H1 (cell line): ENCODE measurements around the gene AP1M2. TPM values are rescaled to one million over a fixed set of nuclear protein-coding genes. Genes with fewer than 3 reads are reported as not detected.
"Not testable (repeated sequence)": the region's sequence is repeated elsewhere in the genome, so short reads cannot be mapped to it uniquely, and the experiment has no call there.

Source experiments
- CTCF ChIA-PET: fragments of 300-600 bp; sonication (Branson Sonifier 250); formaldehyde crosslinking; loops from one replicate; lab custom pipeline; 2021; ENCODE audit not compliant: partially characterized antibody; lab: Charles Lee
- POLR2A ChIA-PET: fragments of 300-600 bp; sonication (Branson Sonifier 250); formaldehyde crosslinking; loops from one replicate; lab custom pipeline; 2021; ENCODE audit warnings: inconsistent platforms; ENCODE audit not compliant: partially characterized antibody; lab: Charles Lee
- DNase-seq, 2 experiments: peaks; one replicate each; pipeline versions ENCODE4 v3.0.0 to v3.0.0-alpha.2; 2010 to 2022; ENCODE audit warnings: low spot score in 2 of 2, low read depth in 1 of 2, mixed read lengths in 1 of 2
- FAIRE-seq: peaks from 2 replicates; lab custom pipeline; 2011; peaks lifted over from hg19 to GRCh38; lab: Jason Lieb, UNC
- H2AFZ ChIP-seq: 2 replicates; pipeline ENCODE4 v1.8.1; 2012; ENCODE audit warnings: low read length, inconsistent platforms
- H2AK5ac ChIP-seq: 2 replicates; pipeline ENCODE4 v1.6.1; 2013; ENCODE audit warnings: low read depth, low read length
- H2BK120ac ChIP-seq: replicated peaks from 2 replicates; pipeline ENCODE3; 2013; ENCODE audit warnings: low read depth, low read length, inconsistent platforms
- H2BK12ac ChIP-seq: 2 replicates; pipeline ENCODE4 v1.6.1; 2013; ENCODE audit warnings: low read depth, low read length
- H2BK15ac ChIP-seq: 2 replicates; pipeline ENCODE4 v1.6.1; 2013; ENCODE audit warnings: low read length
- H2BK20ac ChIP-seq: 2 replicates; pipeline ENCODE4 v1.6.1; 2013; ENCODE audit warnings: low read length
- H2BK5ac ChIP-seq: 2 replicates; pipeline ENCODE4 v1.6.1; 2013; ENCODE audit warnings: low read depth, low read length
- H3K14ac ChIP-seq: 2 replicates; pipeline ENCODE4 v1.6.1; 2013; ENCODE audit warnings: inconsistent platforms; ENCODE audit not compliant: insufficient read length
- H3K18ac ChIP-seq: 2 replicates; pipeline ENCODE4 v1.6.1; 2013; ENCODE audit warnings: low read length; ENCODE audit errors: extremely low read depth
- H3K23ac ChIP-seq: 2 replicates; pipeline ENCODE4 v1.6.1; 2013; ENCODE audit warnings: inconsistent platforms; ENCODE audit not compliant: insufficient read length
- H3K23me2 ChIP-seq: 2 replicates; pipeline ENCODE4 v1.6.1; 2013; ENCODE audit warnings: low read depth, low read length
- H3K27ac ChIP-seq: 2 replicates; pipeline ENCODE4 v1.6.1; 2011; ENCODE audit warnings: low read depth, low read length, inconsistent platforms
- H3K27me3 ChIP-seq, 4 experiments: replicated peaks in 1 of 4; 1 replicate in 1 of 4; 2 replicates in 3 of 4; pipeline versions ENCODE4 v1.6.1 to v1.8.1; 2011 to 2013; ENCODE audit warnings: low read length in 3 of 4, mild to moderate bottlenecking in 3 of 4, inconsistent platforms in 2 of 4, mixed read lengths in 2 of 4, moderate library complexity in 1 of 4; ENCODE audit not compliant: control insufficient read depth in 3 of 4, insufficient read depth in 3 of 4; ENCODE audit errors: extremely low read depth in 1 of 4
- H3K36me3 ChIP-seq, 4 experiments: 2 replicates each; pipeline versions ENCODE4 v1.6.1 to v1.8.1; 2011 to 2013; ENCODE audit warnings: mild to moderate bottlenecking in 4 of 4, low read length in 3 of 4, moderate library complexity in 2 of 4, control low read depth in 1 of 4, inconsistent platforms in 1 of 4; ENCODE audit not compliant: insufficient read depth in 4 of 4, control insufficient read depth in 2 of 4
- H3K4ac ChIP-seq: replicated peaks from 2 replicates; pipeline ENCODE3; 2013; ENCODE audit warnings: low read length, low read depth, mixed read lengths, inconsistent platforms; ENCODE audit not compliant: insufficient read length
- H3K4me1 ChIP-seq, 4 experiments: replicated peaks in 1 of 4; 1 replicate in 1 of 4; 2 replicates in 3 of 4; pipeline versions ENCODE4 v1.6.1 to v1.8.1; 2011 to 2013; ENCODE audit warnings: low read length in 3 of 4, inconsistent platforms in 2 of 4, mixed read lengths in 1 of 4; ENCODE audit not compliant: insufficient read depth in 4 of 4, control insufficient read depth in 3 of 4
- H3K4me2 ChIP-seq, 2 experiments: 2 replicates each; pipeline versions ENCODE4 v1.6.1 to v1.8.1; 2011 to 2013; ENCODE audit warnings: low read depth in 2 of 2, low read length in 2 of 2, control low read depth in 1 of 2, inconsistent platforms in 1 of 2, mild to moderate bottlenecking in 1 of 2; ENCODE audit not compliant: insufficient read depth in 1 of 2
- H3K4me3 ChIP-seq, 4 experiments: fragments of 200-600, 300-600 bp in 1 of 4; sonication (generic), shearing (Covaris generic), sonication (Bioruptor Twin) in 1 of 4; 2 replicates each; pipeline versions ENCODE4 v1.5.1 to v1.8.1; 2011 to 2016; ENCODE audit warnings: low read length in 4 of 4, low read depth in 3 of 4, control low read depth in 2 of 4, inconsistent platforms in 2 of 4, mild to moderate bottlenecking in 2 of 4, mixed read lengths in 1 of 4, moderate library complexity in 1 of 4; ENCODE audit not compliant: insufficient read depth in 2 of 4; ENCODE audit errors: extremely low read depth in 1 of 4
- H3K56ac ChIP-seq: replicated peaks from 2 replicates; pipeline ENCODE3; 2013; ENCODE audit warnings: low read depth, mild to moderate bottlenecking, mixed read lengths, low read length, inconsistent platforms; ENCODE audit not compliant: insufficient read length
- H3K79me1 ChIP-seq: 2 replicates; pipeline ENCODE4 v1.6.1; 2013; ENCODE audit warnings: low read depth, low read length, control low read depth
- H3K79me2 ChIP-seq, 2 experiments: 2 replicates each; pipeline versions ENCODE4 v1.6.1 to v1.8.1; 2012 to 2013; ENCODE audit warnings: low read length in 2 of 2, mild to moderate bottlenecking in 2 of 2, inconsistent platforms in 1 of 2; ENCODE audit not compliant: insufficient read depth in 2 of 2, control insufficient read depth in 1 of 2
- H3K9ac ChIP-seq, 4 experiments: replicated peaks in 1 of 4; 1 replicate in 1 of 4; 2 replicates in 3 of 4; pipeline versions ENCODE4 v1.6.1 to v1.8.1; 2011 to 2013; ENCODE audit warnings: low read depth in 3 of 4, low read length in 3 of 4, control low read depth in 2 of 4, mild to moderate bottlenecking in 2 of 4, moderate library complexity in 2 of 4, inconsistent platforms in 1 of 4; ENCODE audit errors: extremely low read depth in 1 of 4
- H3K9me3 ChIP-seq, 2 experiments: 2 replicates each; pipeline versions ENCODE4 v1.6.1 to v1.8.1; 2012 to 2013; ENCODE audit warnings: mild to moderate bottlenecking in 2 of 2, moderate library complexity in 2 of 2, control low read depth in 1 of 2, inconsistent platforms in 1 of 2, low read depth in 1 of 2, low read length in 1 of 2, mixed read lengths in 1 of 2; ENCODE audit not compliant: insufficient read depth in 2 of 2
- H4K20me1 ChIP-seq, 2 experiments: replicated peaks in 1 of 2; 2 replicates each; pipeline versions ENCODE3 to v1.8.1; 2011 to 2013; ENCODE audit warnings: inconsistent platforms in 2 of 2, low read length in 2 of 2, mild to moderate bottlenecking in 1 of 2; ENCODE audit not compliant: insufficient read depth in 2 of 2, control insufficient read depth in 1 of 2
- H4K5ac ChIP-seq: 2 replicates; pipeline ENCODE4 v1.6.1; 2013; ENCODE audit warnings: low read length, low read depth, mixed read lengths, inconsistent platforms; ENCODE audit not compliant: insufficient read length
- H4K8ac ChIP-seq: 2 replicates; pipeline ENCODE4 v1.8.0; 2013; ENCODE audit warnings: mild to moderate bottlenecking, moderate library complexity, low read length, inconsistent platforms; ENCODE audit not compliant: insufficient read depth; ENCODE audit errors: extremely low read depth
- H4K91ac ChIP-seq: replicated peaks from 2 replicates; pipeline ENCODE3; 2013; ENCODE audit warnings: low read length, mixed read lengths, inconsistent platforms; ENCODE audit not compliant: insufficient read length
- WGBS, 2 experiments: shearing (Covaris generic) in 1 of 2; methylation state at CpG; one replicate each; pipeline versions ENCODE4 v1.1.6 to v1.1.7; 2013 to 2015; ENCODE audit warnings: low lambda C conversion rate in 2 of 2, mixed read lengths in 2 of 2, inconsistent platforms in 1 of 2, low coverage in 1 of 2, missing lambda C conversion rate in 1 of 2; ENCODE audit not compliant: insufficient replicate concordance in 2 of 2, insufficient coverage in 1 of 2, insufficient read length in 1 of 2; ENCODE audit errors: extremely low coverage in 1 of 2, missing lambda C conversion rate in 1 of 2; 5-methylcytosine and 5-hydroxymethylcytosine counted together
- polyA plus RNA-seq, 7 experiments: library from polyadenylated mRNA; depleted of rRNA in 3 of 7; stranded (reverse) in 5 of 7; unstranded in 2 of 7; fragments of >200 nt in 5 of 7; fragments of 200-250 nt in 2 of 7; gene quantifications; 1 replicate in 5 of 7; 2 replicates in 1 of 7; 4 replicates in 1 of 7; pipeline versions ENCODE4 v1.2.1 to v1.2.3, GENCODE V29; 2011 to 2013; ENCODE audit warnings: missing spikeins in 2 of 7, mixed read lengths in 2 of 7
- total RNA-seq: library from RNA; stranded (reverse); fragmentation: NEBNext Ultra II Directional; extraction: Animal tissue kit (Norgen Biotek cat#: 25700); gene quantifications from 2 replicates; pipeline ENCODE4 v1.2.1, GENCODE V29; 2021

The AP1M2 gene
- total and polyA plus RNA-seq, 2 of the 8 experiments (the other 6 are each of a cell fraction or from before 2014, with no cell fraction given), result 140 to 161 TPM

- not testable (repeated sequence) for H3K4me3 ChIP-seq, H3K4ac ChIP-seq, H4K20me1 ChIP-seq, H3K27ac ChIP-seq, H4K8ac ChIP-seq, H3K18ac ChIP-seq, H4K91ac ChIP-seq, H2AK5ac ChIP-seq, H3K79me1 ChIP-seq, H3K4me1 ChIP-seq, H4K5ac ChIP-seq, H3K9me3 ChIP-seq, H2BK5ac ChIP-seq, DNase-seq, H3K56ac ChIP-seq, H2BK120ac ChIP-seq, H2BK20ac ChIP-seq, H3K79me2 ChIP-seq, H2BK15ac ChIP-seq, H3K9ac ChIP-seq, H3K4me2 ChIP-seq, FAIRE-seq, H3K23ac ChIP-seq, H2BK12ac ChIP-seq, H3K23me2 ChIP-seq, H2AFZ ChIP-seq, H3K27me3 ChIP-seq, H3K14ac ChIP-seq
- CTCF ChIA-PET, result interaction anchor here (0.7 to 3.6 kb wide), 9 partner anchors 8 to 324 kb away, joined by 3 to 25 read pairs (median 3); partner anchors contain the start of gene QTRT1
- WGBS, 2 experiments, result 79% methylated on average over 6 of the region's 6 CpGs; no CpG with 5 or more reads in 1 of the 2 experiments
- POLR2A ChIA-PET, result interaction anchor here (0.7 to 5.2 kb wide), 6 partner anchors 9 to 126 kb away, joined by 3 to 33 read pairs (median 4); no protein-coding TSS in a partner anchor
- H3K36me3 ChIP-seq, result peaks cover 5 to 31% (median 22%) of the 10 kb centered on the region in 4 experiments
Observed at GRCh38 chr19:10573793-10574192, 13.3 kb downstream of the AP1M2 start.
